HG03045 (cell line): ENCODE measurements around the gene SNX25.
"Not testable (repeated sequence)": the region's sequence is repeated elsewhere in the genome, so short reads cannot be mapped to it uniquely, and the experiment has no call there.

ENCODE experiments used
- ATAC-seq: cut with Tn5 transposase; IDR thresholded peaks from one replicate; pipeline ENCODE4 v1.9.1; 2021; ENCODE audit warnings: mild to moderate bottlenecking, moderate library complexity; ENCODE audit not compliant: unreplicated experiment

Gene SNX25

GRCh38 chr4:185209031-185209851, at the start of gene SNX25:
Gene SNX25, plus strand, starts transcription at chr4:185209598. Its CDS starts 229 bp downstream, at chr4:185209827.
- peak; percentile 87 for ATAC-seq

- ATAC-seq, result peak; percentile 92
Observed at GRCh38 chr4:185165605-185166063, 43.8 kb upstream of the SNX25 start.

- no peak for ATAC-seq
Observed at GRCh38 chr4:185167234-185167633, 42.2 kb upstream of the SNX25 start.

- ATAC-seq, result no peak
Observed at GRCh38 chr4:185171373-185172071, 37.9 kb upstream of the SNX25 start.

- no peak for ATAC-seq
Observed at GRCh38 chr4:185179488-185179887, 29.9 kb upstream of the SNX25 start.

- no peak for ATAC-seq
Observed at GRCh38 chr4:185182239-185182638, 27.2 kb upstream of the SNX25 start.

GRCh38 chr4:185183622-185184281, 25.6 kb upstream of the SNX25 start:
- no peak for ATAC-seq

GRCh38 chr4:185186769-185187168, 22.6 kb upstream of the SNX25 start:
- ATAC-seq, result no peak

GRCh38 chr4:185189606-185190305, 19.6 kb upstream of the SNX25 start:
- no peak for ATAC-seq

- ATAC-seq, result no peak
Observed at GRCh38 chr4:185190306-185190856, 19.0 kb upstream of the SNX25 start.

GRCh38 chr4:185192059-185192458, 17.3 kb upstream of the SNX25 start:
- peak; percentile 76 for ATAC-seq

GRCh38 chr4:185194924-185195888, 14.2 kb upstream of the SNX25 start:
- ATAC-seq, result no peak

GRCh38 chr4:185196437-185196836, 13.0 kb upstream of the SNX25 start:
- ATAC-seq, result no peak

GRCh38 chr4:185198189-185198588, 11.2 kb upstream of the SNX25 start:
- not testable (repeated sequence) for ATAC-seq

- no peak for ATAC-seq
Observed at GRCh38 chr4:185201977-185202962, 7.1 kb upstream of the SNX25 start.

GRCh38 chr4:185202984-185203485, 6.4 kb upstream of the SNX25 start:
- ATAC-seq, result peak; percentile 10

GRCh38 chr4:185203486-185204237, 5.7 kb upstream of the SNX25 start, which contains the start of gene CFAP97:
Gene CFAP97, minus strand, starts transcription at chr4:185204000. Its CDS starts 12,804 bp downstream, at chr4:185191196.
- ATAC-seq, result peak; percentile 81
